Stimulated activated naive B cell treated with anti-CD40 and anti-IgM and Interleukin-4, amounts not matched to agents 10 μg/mL and 1 μg/mL and 100 μg/mL, for 72 hours (primary cell): ENCODE measurements around the gene SLAIN2.
"Not testable (repeated sequence)": the region's sequence is repeated elsewhere in the genome, so short reads cannot be mapped to it uniquely, and the experiment has no call there.

ENCODE experiments used
- ATAC-seq, 2 donors: fragments of 150-1000 bp; cut with Tn5 transposase; replicated peaks; 2 replicates each; pipeline ENCODE4 v1.10.0; 2021; ENCODE audit warnings: moderate library complexity in 1 of 2
- DNase-seq: peaks from one replicate; pipeline ENCODE4 v3.0.0; 2021
- H3K27ac Mint-ChIP-seq: one replicate; pipeline ENCODE4 v1.8.0; 2022; ENCODE audit warnings: mild to moderate bottlenecking, mixed read lengths
- H3K27me3 Mint-ChIP-seq, 2 donors: one replicate each; pipeline ENCODE4 v1.8.0; 2022; ENCODE audit warnings: mixed read lengths in 2 of 2
- H3K36me3 Mint-ChIP-seq, 2 donors: one replicate each; pipeline ENCODE4 v1.8.0; 2022; ENCODE audit warnings: mixed read lengths in 2 of 2, mild to moderate bottlenecking in 1 of 2
- H3K4me1 Mint-ChIP-seq, 2 donors: one replicate each; pipeline ENCODE4 v1.8.0; 2022; ENCODE audit warnings: mixed read lengths in 2 of 2, mild to moderate bottlenecking in 1 of 2
- H3K4me3 Mint-ChIP-seq, 2 donors: one replicate each; pipeline ENCODE4 v1.8.0; 2022; ENCODE audit warnings: mild to moderate bottlenecking in 2 of 2, mixed read lengths in 2 of 2, moderate library complexity in 1 of 2
- H3K9me3 Mint-ChIP-seq, 2 donors: one replicate each; pipeline ENCODE4 v1.8.0; 2022; ENCODE audit warnings: mixed read lengths in 2 of 2, mild to moderate bottlenecking in 1 of 2

SLAIN2 gene

DNA sequence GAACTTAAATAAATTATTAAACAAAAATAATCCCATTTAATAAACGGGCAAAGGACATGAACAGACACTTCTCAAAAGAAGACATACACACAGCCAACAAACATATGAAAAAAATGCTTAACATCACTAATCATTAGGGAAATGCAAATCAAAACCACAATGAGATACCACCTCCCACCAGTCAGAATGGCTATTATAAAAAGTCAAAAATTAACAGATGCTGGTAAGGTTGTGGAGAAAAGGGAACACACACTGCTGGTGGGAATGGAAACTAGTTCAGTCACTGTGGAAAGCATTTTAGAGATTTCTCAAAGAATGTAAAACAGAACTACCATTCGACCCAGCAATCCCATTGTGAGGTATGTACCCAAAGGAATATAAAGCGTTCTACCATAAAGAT, 110.3 kb downstream of the SLAIN2 start:
- H3K4me1 Mint-ChIP-seq, DNase-seq, H3K4me3 Mint-ChIP-seq, ATAC-seq, H3K27me3 Mint-ChIP-seq, H3K9me3 Mint-ChIP-seq, H3K36me3 Mint-ChIP-seq, H3K27ac Mint-ChIP-seq: not testable (repeated sequence)

DNA sequence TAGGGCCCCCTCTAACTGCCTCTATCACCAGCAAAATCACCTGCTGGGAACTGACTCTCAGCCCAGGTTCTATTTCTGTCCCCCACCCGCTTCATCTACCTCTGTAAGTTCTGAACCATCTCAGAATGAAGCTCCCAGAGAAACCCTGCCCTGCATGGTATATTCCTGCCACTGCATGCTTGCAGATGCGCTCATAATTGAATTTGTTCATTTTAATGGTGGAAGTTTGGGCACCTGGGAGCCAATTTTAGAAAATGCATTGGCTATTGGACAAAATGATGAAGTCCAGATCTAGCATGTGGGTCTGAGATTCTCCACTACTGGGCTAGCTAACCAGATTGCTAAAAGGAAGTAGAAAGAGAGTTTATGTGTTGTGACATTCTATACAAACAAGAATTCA, 113.3 kb downstream of the SLAIN2 start:
- ATAC-seq, result no peak
- no peak for DNase-seq

DNA sequence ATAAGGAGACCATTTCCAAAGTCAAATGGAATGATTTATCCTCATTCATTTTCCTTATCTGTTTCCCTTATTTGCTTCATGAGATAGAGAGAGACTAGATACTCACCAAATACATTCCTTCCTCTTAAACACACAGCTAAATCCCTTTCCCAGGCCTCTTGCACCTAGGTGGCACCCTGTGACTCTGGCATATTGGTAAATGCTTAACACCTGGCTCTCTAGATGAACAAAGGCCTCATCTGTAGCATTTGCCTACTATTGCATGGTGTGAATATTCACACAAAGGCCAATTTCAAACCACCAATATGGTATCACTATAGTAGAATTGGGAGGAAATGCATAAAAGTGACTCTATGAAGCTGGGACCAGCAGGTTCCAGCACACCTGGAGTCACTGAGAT, 119.7 kb downstream of the SLAIN2 start:
- Mint-ChIP-seq H3K9me3 (peaks cover 4 to 9% of the 10 kb centered on the region in 2 donors), H3K36me3 (peaks cover 0 to 4% of the 10 kb centered on the region in 2 donors), H3K27ac (no peak overlapping the region), H3K27me3 (no peaks in the 10 kb centered on the region), H3K4me3 (no peak overlapping the region), H3K4me1 (no peaks in the 10 kb centered on the region)
- ATAC-seq (no peak), DNase-seq (no peak)

More for the DNA sequence above, 113.3 kb downstream of the SLAIN2 start:
- H3K36me3 Mint-ChIP-seq, result peaks cover 0 to 4% of the 10 kb centered on the region in 2 donors
- H3K27ac Mint-ChIP-seq, result no peak overlapping the region
- H3K27me3 Mint-ChIP-seq, result no peaks in the 10 kb centered on the region
- no peak overlapping the region for H3K4me3 Mint-ChIP-seq
- no peaks in the 10 kb centered on the region for H3K4me1 Mint-ChIP-seq
- peaks cover 4% of the 10 kb centered on the region in 2 donors for H3K9me3 Mint-ChIP-seq

DNA sequence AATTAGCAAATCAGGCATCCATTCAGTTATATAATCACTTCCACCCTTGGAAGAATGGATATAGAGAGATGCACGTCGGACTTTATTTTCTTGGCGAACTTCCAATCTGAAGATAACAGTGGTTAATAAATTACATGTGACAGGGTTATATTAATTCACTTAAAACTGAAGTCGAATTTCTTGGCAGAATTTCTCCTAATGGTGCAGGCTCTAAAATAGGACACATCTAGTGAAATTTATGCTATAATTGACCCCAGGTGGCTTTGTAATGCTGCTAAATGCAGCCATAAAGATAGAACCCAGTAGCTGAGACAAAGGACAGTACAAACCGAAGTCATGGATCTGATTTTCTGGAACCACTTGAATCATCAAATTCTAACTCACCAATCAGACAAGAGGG, 121.0 kb downstream of the SLAIN2 start:
- no peak for DNase-seq
- H3K27ac Mint-ChIP-seq, result no peak overlapping the region
- no peaks in the 10 kb centered on the region for H3K27me3 Mint-ChIP-seq
- H3K36me3 Mint-ChIP-seq, result peaks cover 0 to under 1% of the 10 kb centered on the region in 2 donors
- no peak for ATAC-seq
- H3K9me3 Mint-ChIP-seq, result peaks cover 0 to 7% of the 10 kb centered on the region in 2 donors
- peaks cover 2 to 3% of the 10 kb centered on the region in 2 donors for H3K4me1 Mint-ChIP-seq
- no peak overlapping the region for H3K4me3 Mint-ChIP-seq

DNA sequence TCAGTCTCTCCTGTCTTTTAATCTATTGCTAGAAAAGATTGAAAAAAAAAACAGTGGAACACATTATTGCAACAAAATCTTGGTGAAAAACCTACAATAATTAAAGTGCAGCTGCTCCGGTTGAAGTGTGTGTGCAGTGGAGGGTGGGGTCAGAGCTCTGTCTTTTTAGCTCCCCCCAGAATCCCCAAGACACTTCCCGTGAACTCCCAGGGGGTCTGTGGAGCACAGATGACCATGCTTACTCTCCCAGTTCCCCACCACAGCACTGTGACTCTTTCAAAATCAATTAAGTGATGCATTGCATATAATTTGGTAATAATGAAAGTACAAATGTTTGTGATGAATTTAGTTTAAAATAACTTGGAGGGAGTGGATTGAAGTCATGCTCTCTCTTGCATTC, 126.1 kb downstream of the SLAIN2 start:
- Mint-ChIP-seq H3K27ac (no peak overlapping the region), H3K9me3 (peaks cover 0 to 5% of the 10 kb centered on the region in 2 donors), H3K36me3 (no peaks in the 10 kb centered on the region), H3K4me3 (no peak overlapping the region), H3K27me3 (peaks cover 13 to 14% of the 10 kb centered on the region in 2 donors), H3K4me1 (peaks cover 5 to 9% of the 10 kb centered on the region in 2 donors)
- no peak for DNase-seq
- ATAC-seq, result peak; percentile 75 to 84

DNA sequence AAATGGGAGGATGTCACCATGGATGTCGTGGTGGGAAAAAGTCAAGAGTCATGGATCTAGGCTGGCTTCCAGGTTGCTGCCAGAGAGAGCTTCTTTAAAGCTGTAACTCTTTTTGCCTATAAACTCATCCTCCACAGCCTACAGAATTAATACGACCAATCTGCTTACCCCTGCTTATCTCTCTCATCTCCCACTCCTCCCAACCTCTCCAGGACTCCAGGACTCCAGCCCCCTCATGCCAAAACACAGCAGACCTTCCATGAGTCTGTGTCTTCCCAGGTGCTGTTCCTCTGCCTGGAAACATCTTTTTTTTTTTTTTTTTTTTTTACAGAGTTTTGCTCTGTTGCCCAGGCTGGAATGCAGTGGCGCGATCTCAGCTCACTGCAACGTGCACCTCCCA, 126.6 kb downstream of the SLAIN2 start:
- peaks cover 13 to 14% of the 10 kb centered on the region in 2 donors for H3K27me3 Mint-ChIP-seq
- DNase-seq (no peak), ATAC-seq (no peak)
- peaks cover 5 to 9% of the 10 kb centered on the region in 2 donors for H3K4me1 Mint-ChIP-seq
- H3K4me3 Mint-ChIP-seq, result no peak overlapping the region
- H3K36me3 Mint-ChIP-seq, result no peaks in the 10 kb centered on the region
- no peak overlapping the region for H3K27ac Mint-ChIP-seq
- H3K9me3 Mint-ChIP-seq, result peaks cover 0 to 5% of the 10 kb centered on the region in 2 donors

DNA sequence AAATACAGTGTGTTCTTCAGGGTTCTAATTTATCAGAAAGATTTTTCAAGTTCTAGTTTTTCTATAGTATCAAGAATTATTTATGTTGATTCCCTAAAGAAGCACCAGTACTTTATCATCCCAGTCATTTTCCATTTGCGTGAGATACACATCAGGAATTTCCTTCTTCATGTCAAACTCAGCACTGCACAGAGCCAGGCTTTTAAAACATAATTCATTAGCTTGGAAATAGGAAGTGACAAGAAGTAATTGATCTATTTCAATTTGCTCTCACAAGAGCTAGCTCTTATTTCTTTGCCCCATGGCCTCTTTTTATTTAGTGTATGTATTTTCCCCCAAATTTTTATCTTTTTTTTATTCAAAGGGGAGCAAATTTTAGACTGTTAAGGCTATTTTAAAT, 128.8 kb downstream of the SLAIN2 start:
- ATAC-seq (no peak), DNase-seq (no peak)
- no peak overlapping the region for H3K27ac Mint-ChIP-seq
- peaks cover 13 to 14% of the 10 kb centered on the region in 2 donors for H3K27me3 Mint-ChIP-seq
- H3K9me3 Mint-ChIP-seq, result no peaks in the 10 kb centered on the region
- H3K4me1 Mint-ChIP-seq, result peaks cover 5 to 9% of the 10 kb centered on the region in 2 donors
- H3K36me3 Mint-ChIP-seq, result no peaks in the 10 kb centered on the region
- no peak overlapping the region for H3K4me3 Mint-ChIP-seq

DNA sequence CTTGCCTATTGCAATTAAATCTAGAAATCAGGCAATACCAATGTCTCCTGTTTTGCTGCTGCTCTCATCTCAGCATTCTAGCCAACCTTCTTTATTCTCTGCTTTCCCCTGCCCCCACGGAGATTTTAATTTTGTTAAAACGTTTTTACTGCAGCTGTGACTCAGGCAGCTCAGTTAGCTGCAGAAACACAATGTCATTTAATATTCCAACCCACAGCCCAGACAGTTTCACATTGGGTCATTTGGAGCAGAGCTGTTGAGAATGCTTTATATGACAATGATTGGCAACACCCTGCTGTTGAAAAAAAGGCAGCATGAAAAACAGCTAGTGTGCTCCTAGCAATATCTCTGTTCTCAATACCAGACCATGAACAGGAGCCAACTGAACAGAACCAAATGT, 129.2 kb downstream of the SLAIN2 start:
- ATAC-seq (no peak), DNase-seq (no peak)
- Mint-ChIP-seq H3K9me3 (no peaks in the 10 kb centered on the region), H3K4me1 (peaks cover 5 to 9% of the 10 kb centered on the region in 2 donors), H3K27ac (no peak overlapping the region), H3K27me3 (peaks cover 13 to 14% of the 10 kb centered on the region in 2 donors), H3K36me3 (no peaks in the 10 kb centered on the region), H3K4me3 (no peak overlapping the region)

DNA sequence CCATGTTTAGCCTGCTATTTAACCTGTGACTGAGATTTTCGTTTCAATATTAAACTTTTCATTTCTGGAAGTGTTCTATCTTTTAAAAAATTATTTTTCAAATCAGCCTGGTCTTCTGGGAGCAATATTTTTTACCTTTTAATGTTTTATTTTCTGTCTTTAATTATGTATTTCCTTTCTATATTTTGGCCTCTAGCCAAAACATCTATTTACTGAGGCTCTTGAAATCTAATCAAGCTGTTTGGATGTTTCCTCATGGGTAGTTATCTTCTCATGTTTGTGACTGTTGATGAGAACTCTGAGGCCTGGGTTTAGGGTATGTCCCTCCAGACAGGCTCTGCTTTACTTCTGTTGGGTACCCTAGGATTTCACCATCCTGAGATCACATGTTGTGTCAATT, 131.5 kb downstream of the SLAIN2 start:
- H3K4me3 Mint-ChIP-seq, result no peak overlapping the region
- H3K27me3 Mint-ChIP-seq, result peaks cover 13 to 14% of the 10 kb centered on the region in 2 donors
- peaks cover 0 to 2% of the 10 kb centered on the region in 2 donors for H3K4me1 Mint-ChIP-seq
- no peak overlapping the region for H3K27ac Mint-ChIP-seq
- H3K9me3 Mint-ChIP-seq, result no peaks in the 10 kb centered on the region
- no peak for DNase-seq
- no peaks in the 10 kb centered on the region for H3K36me3 Mint-ChIP-seq
- ATAC-seq, result no peak

DNA sequence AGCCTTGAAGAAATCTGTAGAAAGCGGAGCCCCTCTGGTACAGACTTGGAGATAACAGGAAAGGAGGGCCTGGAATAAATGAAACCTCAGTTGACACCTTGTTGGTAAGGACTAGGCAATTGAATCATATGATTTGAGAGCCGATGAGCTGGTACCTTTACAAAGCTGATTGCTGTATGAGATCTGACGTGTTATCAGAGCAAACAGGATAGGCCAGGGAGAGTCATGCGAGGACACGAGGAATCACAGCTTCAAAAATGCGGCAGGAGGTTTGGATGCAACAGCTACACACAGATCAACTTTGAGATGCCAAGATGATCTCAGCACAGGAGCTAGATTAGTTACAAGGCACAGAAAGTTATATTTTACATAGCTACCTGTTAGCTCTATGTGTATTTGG, 134.4 kb downstream of the SLAIN2 start:
- DNase-seq (no peak), ATAC-seq (no peak)
- Mint-ChIP-seq H3K4me1 (no peaks in the 10 kb centered on the region), H3K4me3 (no peak overlapping the region), H3K27me3 (peaks cover 5 to 8% of the 10 kb centered on the region in 2 donors), H3K36me3 (no peaks in the 10 kb centered on the region), H3K9me3 (no peaks in the 10 kb centered on the region), H3K27ac (no peak overlapping the region)
